Epithelial cell of esophagus (primary cell): Measurements from ENCODE around the gene MAP3K4.

Source experiments
- DNase-seq: peaks from one replicate; pipeline ENCODE4 v3.0.0; 2010; ENCODE audit warnings: low read depth
- H3K4me3 ChIP-seq: 2 replicates; pipeline ENCODE4 v1.5.1; 2011; ENCODE audit warnings: mild to moderate bottlenecking, low read length, control low read depth
- TF ChIP-seq, protein P1 (sequence below): IDR thresholded peaks from 2 replicates; pipeline ENCODE4 v1.5.1; 2011; ENCODE audit warnings: low read depth, mild to moderate bottlenecking, low read length, control low read depth, inconsistent platforms; ENCODE audit not compliant: insufficient read depth; ENCODE audit errors: missing control alignments

Gene MAP3K4

GRCh38 chr6:161031721-161032495 is 40.3 kb downstream of the MAP3K4 start:
- H3K4me3 ChIP-seq = no peak overlapping the region
- DNase-seq = peak; percentile 56
- TF ChIP-seq, protein P1, sequence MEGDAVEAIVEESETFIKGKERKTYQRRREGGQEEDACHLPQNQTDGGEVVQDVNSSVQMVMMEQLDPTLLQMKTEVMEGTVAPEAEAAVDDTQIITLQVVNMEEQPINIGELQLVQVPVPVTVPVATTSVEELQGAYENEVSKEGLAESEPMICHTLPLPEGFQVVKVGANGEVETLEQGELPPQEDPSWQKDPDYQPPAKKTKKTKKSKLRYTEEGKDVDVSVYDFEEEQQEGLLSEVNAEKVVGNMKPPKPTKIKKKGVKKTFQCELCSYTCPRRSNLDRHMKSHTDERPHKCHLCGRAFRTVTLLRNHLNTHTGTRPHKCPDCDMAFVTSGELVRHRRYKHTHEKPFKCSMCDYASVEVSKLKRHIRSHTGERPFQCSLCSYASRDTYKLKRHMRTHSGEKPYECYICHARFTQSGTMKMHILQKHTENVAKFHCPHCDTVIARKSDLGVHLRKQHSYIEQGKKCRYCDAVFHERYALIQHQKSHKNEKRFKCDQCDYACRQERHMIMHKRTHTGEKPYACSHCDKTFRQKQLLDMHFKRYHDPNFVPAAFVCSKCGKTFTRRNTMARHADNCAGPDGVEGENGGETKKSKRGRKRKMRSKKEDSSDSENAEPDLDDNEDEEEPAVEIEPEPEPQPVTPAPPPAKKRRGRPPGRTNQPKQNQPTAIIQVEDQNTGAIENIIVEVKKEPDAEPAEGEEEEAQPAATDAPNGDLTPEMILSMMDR = no peak

DNA sequence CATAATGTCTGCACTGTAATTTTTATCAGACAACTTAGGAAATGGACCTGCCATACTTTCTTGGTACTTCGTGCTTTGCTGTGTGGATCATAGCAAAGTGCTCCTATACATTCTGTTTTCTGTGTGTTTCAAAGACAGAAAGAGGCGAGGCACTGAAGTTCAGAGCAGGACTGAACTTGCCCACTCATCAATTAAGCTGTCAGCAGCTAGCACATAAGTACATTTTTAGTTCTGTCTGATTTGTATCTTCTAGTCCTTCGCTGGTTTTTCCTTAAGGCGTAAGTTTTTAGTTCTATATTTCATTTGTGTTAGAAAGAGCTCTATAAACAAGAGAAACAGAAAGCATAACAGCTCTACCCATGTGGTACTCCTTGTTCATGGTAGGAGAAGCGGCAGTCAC is 42.1 kb downstream of the MAP3K4 start:
- H3K4me3 ChIP-seq = peak overlapping the region; percentile 33
- DNase-seq = peak; percentile 86
- TF ChIP-seq, protein P1 = no peak

DNA sequence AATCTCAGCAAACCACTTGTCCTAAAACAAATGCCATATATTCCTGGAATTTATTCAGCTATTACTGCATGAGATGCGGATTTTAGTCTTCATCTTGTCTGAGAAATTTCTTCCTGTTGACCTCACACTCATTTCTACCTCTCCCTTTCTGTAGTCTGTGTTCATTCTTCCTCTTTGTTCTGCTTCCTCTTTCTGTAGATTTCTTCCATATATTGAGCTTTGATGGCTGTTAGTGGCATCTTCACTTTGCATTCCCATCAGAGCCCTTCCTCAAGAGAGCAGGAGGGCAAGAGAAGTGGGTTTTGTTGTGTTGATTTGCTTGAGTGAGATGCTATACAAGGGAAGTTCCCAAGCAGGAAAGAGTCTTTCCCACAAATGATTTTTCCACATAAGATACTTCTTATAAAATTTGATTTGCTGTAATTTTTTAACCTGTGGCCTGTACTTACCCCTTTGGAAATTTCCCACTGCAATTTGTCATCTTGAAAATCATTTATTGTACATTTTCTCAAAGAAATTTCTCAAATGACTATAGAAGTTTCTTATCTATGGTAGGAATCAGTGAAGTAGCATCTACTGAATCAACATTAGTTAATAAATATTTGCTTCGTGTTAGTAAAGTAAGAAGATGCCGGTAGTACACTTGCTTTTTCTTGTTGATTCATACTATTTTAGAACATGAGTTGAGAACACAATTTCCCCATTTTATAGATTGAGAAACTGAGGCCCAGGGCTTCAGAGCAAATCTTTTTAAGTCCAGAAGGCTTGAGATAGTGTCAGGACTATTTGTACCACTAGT is 43.8 kb downstream of the MAP3K4 start:
- TF ChIP-seq, protein P1 = no peak
- no peak for DNase-seq
- H3K4me3 ChIP-seq = no peak overlapping the region

- H3K4me3 ChIP-seq = no peak overlapping the region
- TF ChIP-seq, protein P1 = no peak
- no peak for DNase-seq
These were observed 44.4 kb downstream of the MAP3K4 start for GRCh38 chr6:161035981-161036263.

GRCh38 chr6:161037873-161038228 is 46.3 kb downstream of the MAP3K4 start:
- DNase-seq = no peak
- no peak overlapping the region for H3K4me3 ChIP-seq
- TF ChIP-seq, protein P1 = no peak

DNA sequence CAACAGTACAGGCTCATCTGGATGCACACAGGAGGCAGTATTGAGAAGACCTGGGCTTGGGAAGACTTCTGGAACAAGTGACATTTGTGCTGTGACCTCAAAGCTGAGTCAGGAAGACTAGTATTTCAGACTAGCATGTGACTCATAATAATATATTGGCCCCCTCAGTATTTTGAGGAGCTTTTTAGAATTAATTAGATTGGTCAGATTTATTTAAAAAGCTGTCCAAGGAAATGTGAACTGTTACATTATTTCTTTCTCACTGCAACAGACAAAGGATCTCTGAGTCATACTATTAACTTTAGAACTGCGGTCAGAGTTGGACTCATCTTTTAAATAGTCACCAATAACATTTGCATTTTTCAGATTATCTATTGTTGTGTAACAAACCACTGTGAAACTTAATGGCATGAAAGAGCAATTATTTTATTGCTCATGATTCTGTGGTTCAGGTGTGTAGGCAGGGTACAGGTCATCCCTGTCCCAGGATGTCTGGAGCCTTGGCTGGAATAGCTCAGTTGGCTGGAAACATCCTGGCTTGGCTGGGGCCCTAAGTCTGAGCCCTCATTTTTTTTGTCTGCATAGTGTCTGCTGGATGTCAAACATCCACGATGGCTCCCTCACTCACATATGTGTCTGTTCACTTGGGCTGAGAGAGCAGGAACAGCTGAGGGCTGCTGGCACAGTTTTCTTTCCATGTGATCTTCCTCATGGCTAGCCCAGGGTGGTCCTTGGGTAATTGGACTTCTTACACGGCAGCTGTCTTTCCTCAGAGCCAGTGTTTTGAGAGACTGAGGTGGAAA is 46.9 kb downstream of the MAP3K4 start:
- peak; percentile 92 for DNase-seq
- TF ChIP-seq, protein P1 = peak; percentile 31

More for the DNA sequence above, 46.9 kb downstream of the MAP3K4 start:
- H3K4me3 ChIP-seq = no peak overlapping the region
